ENCODE measurements around the gene COPE.

The COPE gene

DNA sequence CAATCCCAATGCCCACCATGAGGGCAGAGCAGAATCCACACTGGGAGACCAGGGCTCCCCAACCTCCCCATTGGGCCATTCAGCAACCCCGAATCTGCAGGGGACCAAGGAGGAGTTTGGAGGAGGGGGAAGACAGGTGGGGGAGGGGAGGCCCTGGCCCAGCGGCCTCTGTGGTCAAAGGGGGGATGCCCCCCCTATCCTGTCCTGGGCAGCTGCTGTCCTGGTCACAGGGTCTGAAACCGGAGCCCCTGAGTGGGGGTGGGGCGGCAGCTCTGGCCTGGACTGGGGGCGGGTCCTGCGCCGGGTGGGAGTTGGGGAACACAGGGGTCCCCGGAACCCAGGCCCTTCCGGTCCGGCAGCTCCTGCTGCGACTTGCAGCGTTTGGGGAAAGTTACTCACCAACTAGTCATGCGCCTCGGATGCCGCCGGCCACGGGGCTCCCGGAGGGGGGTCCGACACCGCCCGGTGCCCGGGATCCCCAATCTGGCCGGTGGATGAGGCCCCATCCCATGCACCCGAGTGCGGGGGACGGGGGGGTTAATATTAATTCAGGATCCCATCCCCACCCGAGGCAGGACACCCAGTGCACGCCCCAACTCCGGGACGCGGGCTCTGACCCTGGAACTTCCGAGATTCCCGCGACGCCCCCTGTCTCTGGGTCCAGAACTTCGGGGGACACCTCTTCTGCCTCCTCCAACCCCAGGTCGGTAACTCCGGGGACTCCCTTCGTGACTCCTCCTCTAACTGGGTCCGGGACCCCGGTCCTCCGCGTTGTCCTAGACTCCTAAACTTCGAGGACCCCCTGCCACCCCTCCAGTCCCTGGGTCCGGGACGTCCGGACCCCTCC is 21.0 kb upstream of the COPE start:
- Histone ChIP-seq H3K27ac (ENCODE audit: low read depth, low read length, severe bottlenecking) (peak overlapping the region; percentile 69), H3K36me3 (ENCODE audit: control insufficient read depth, insufficient read depth, low read length) (peaks cover 23% of the 10 kb centered on the region), H3K4me3 (ENCODE audit: extremely low read depth, insufficient read depth, low read length, poor library complexity, severe bottlenecking) (peak overlapping the region; percentile 88), H3K4me1 (ENCODE audit: control insufficient read depth, insufficient read depth, low read length, poor library complexity, severe bottlenecking) (peaks cover 4% of the 10 kb centered on the region), H3K9me3 (ENCODE audit: control insufficient read depth, low read length) (no peaks in the 10 kb centered on the region)
- 1% methylated on average over 28 to 42 of the region's 47 CpGs for WGBS, 2 experiments (ENCODE audit: insufficient coverage in 2 of 2)

- Histone ChIP-seq H3K27ac (ENCODE audit: low read depth, low read length, severe bottlenecking) (no peak overlapping the region), H3K4me3 (ENCODE audit: extremely low read depth, insufficient read depth, low read length, poor library complexity, severe bottlenecking) (peak overlapping the region; percentile 88)
Measured at GRCh38 chr19:18939163-18939562, 20.0 kb upstream of the COPE start.

DNA sequence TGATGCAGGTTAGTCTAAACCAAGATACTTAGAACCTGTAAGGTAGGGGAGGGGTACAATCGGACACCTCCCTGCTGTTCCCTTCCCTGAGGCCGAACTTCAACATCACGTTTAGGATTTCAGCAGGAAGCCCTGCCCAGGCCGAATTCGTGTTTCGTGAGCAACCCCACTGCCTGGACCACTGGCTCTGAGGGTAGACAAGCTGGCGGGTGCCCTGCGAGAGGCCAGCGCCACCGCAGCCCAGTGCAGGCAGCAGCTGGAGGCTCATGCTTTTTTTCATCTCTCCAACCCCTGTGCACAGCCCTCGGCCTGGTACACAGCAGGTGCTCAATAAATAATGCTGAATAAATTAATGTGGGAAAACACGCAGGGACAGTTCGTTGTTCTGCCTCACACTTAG is 14.1 kb upstream of the COPE start:
- WGBS, 2 experiments (ENCODE audit: insufficient coverage in 2 of 2), result 77 to 83% methylated on average over 10 of the region's 13 CpGs
- Histone ChIP-seq H3K4me3 (ENCODE audit: extremely low read depth, insufficient read depth, low read length, poor library complexity, severe bottlenecking) (no peak overlapping the region), H3K36me3 (ENCODE audit: control insufficient read depth, insufficient read depth, low read length) (peaks cover 64% of the 10 kb centered on the region)

More at GRCh38 chr19:18939163-18939562, 20.0 kb upstream of the COPE start:
- H3K4me1 ChIP-seq (ENCODE audit: control insufficient read depth, insufficient read depth, low read length, poor library complexity, severe bottlenecking), result peaks cover 4% of the 10 kb centered on the region
- WGBS, 2 experiments (ENCODE audit: insufficient coverage in 2 of 2), result 93% methylated on average over 3 of the region's 3 CpGs; no CpG with 5 or more reads in 1 of the 2 experiments
- peaks cover 32% of the 10 kb centered on the region for H3K36me3 ChIP-seq (ENCODE audit: control insufficient read depth, insufficient read depth, low read length)
- no peaks in the 10 kb centered on the region for H3K9me3 ChIP-seq (ENCODE audit: control insufficient read depth, low read length)

DNA sequence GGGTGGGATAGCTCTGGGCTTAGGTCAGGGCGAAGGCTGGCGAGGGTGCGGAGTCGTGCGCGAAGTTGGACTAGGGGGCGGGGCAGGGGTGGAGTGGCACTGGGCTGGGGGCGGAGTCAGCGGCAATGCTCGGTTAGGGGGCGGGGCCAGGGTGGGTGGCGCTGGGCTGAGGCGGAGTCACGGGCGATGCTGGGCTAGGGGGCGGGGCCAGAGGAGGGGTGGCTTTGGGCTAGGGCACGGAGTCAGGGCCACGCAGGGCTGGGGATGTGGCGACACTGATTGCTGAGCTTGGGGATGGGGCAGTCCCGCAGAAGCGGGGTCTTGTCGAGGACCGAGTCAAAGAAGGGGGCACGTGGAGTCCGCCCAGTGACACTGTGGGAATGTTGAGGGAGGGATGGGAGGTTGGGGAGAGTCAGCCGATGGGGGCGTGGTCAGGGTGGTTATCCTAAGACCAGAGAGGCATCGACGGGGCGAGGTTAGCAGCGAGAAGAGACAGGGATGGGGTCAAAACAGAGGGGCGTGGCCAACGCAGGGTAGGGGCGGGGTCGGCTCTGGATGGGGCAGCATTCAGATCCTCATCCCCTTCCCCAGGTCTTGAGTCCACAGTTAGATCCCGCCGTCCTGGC is 13.1 kb upstream of the COPE start:
- WGBS, 2 experiments (ENCODE audit: insufficient coverage in 2 of 2), result 9 to 14% methylated on average over 19 to 30 of the region's 37 CpGs
- Histone ChIP-seq H3K4me3 (ENCODE audit: extremely low read depth, insufficient read depth, low read length, poor library complexity, severe bottlenecking) (peak overlapping the region; percentile 8), H3K36me3 (ENCODE audit: control insufficient read depth, insufficient read depth, low read length) (peaks cover 64% of the 10 kb centered on the region), H3K9me3 (ENCODE audit: control insufficient read depth, low read length) (no peaks in the 10 kb centered on the region), H3K27ac (ENCODE audit: low read depth, low read length, severe bottlenecking) (no peak overlapping the region), H3K4me1 (ENCODE audit: control insufficient read depth, insufficient read depth, low read length, poor library complexity, severe bottlenecking) (peaks cover 6% of the 10 kb centered on the region)

More for the DNA sequence above, 14.1 kb upstream of the COPE start:
- Histone ChIP-seq H3K4me1 (ENCODE audit: control insufficient read depth, insufficient read depth, low read length, poor library complexity, severe bottlenecking) (peaks cover 6% of the 10 kb centered on the region), H3K9me3 (ENCODE audit: control insufficient read depth, low read length) (no peaks in the 10 kb centered on the region), H3K27ac (ENCODE audit: low read depth, low read length, severe bottlenecking) (no peak overlapping the region)

GRCh38 chr19:18931316-18932162 is 12.4 kb upstream of the COPE start:
- Histone ChIP-seq H3K36me3 (ENCODE audit: control insufficient read depth, insufficient read depth, low read length) (peaks cover 65% of the 10 kb centered on the region), H3K9me3 (ENCODE audit: control insufficient read depth, low read length) (no peaks in the 10 kb centered on the region), H3K27ac (ENCODE audit: low read depth, low read length, severe bottlenecking) (no peak overlapping the region), H3K4me1 (ENCODE audit: control insufficient read depth, insufficient read depth, low read length, poor library complexity, severe bottlenecking) (peaks cover 6% of the 10 kb centered on the region), H3K4me3 (ENCODE audit: extremely low read depth, insufficient read depth, low read length, poor library complexity, severe bottlenecking) (no peak overlapping the region)
- WGBS, 2 experiments (ENCODE audit: insufficient coverage in 2 of 2), result 82 to 87% methylated on average over 24 to 34 of the region's 34 CpGs

DNA sequence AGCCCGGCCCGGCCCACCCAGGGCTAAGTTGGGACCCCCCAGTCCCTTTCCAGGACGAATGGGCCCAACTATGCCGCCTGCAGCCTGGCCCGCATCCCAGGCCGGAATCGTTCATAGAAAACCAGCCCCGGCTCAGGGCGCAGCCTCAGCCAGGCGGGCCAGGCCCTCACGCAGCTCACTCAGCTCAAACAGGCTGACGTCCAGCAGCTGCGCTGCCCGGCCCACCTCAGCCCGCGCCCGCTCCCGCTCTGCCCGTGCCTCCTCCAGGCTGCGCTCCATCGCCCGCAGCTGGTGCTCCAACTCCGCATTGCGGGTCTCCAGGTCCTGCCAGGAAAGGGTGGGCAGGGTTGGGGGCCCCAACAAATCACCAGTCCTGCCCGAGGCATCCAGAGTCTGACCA is 10.1 kb upstream of the COPE start:
- Histone ChIP-seq H3K36me3 (ENCODE audit: control insufficient read depth, insufficient read depth, low read length) (peaks cover 74% of the 10 kb centered on the region), H3K4me1 (ENCODE audit: control insufficient read depth, insufficient read depth, low read length, poor library complexity, severe bottlenecking) (peaks cover 6% of the 10 kb centered on the region), H3K27ac (ENCODE audit: low read depth, low read length, severe bottlenecking) (no peak overlapping the region), H3K4me3 (ENCODE audit: extremely low read depth, insufficient read depth, low read length, poor library complexity, severe bottlenecking) (no peak overlapping the region), H3K9me3 (ENCODE audit: control insufficient read depth, low read length) (no peaks in the 10 kb centered on the region)
- 97 to 98% methylated on average over 15 to 24 of the region's 25 CpGs for WGBS, 2 experiments (ENCODE audit: insufficient coverage in 2 of 2)

- Histone ChIP-seq H3K4me3 (ENCODE audit: extremely low read depth, insufficient read depth, low read length, poor library complexity, severe bottlenecking) (no peak overlapping the region), H3K27ac (ENCODE audit: low read depth, low read length, severe bottlenecking) (no peak overlapping the region), H3K9me3 (ENCODE audit: control insufficient read depth, low read length) (no peaks in the 10 kb centered on the region), H3K36me3 (ENCODE audit: control insufficient read depth, insufficient read depth, low read length) (peaks cover 74% of the 10 kb centered on the region), H3K4me1 (ENCODE audit: control insufficient read depth, insufficient read depth, low read length, poor library complexity, severe bottlenecking) (peaks cover 5% of the 10 kb centered on the region)
- 96 to 97% methylated on average over 25 to 26 of the region's 26 CpGs for WGBS, 2 experiments (ENCODE audit: insufficient coverage in 2 of 2)
Measured at GRCh38 chr19:18928018-18928805, 9.0 kb upstream of the COPE start.

DNA sequence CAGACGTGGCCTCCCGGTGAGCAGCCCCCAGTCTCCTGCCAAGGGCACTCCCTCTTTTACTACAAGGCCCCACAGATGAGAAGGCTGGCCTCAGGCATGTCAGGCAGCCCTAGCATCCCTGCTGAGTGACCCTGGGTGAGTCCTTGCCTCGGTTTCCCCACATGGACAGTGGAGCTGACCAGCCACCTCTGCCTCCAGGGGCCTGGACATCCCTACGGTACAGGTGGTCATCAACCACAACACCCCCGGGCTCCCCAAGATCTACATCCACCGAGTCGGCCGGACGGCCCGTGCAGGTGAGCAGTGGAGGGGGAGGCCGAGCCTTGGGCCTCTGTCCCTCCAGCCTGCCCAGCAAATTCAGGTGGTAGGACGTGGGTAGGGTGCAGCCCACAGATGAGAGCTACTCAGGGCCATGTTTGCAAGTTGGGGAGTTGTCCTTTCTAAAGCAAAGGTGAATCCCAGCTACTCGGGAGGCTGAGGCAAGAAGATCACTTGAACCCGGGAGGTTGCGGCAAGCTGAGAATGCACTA is 5.6 kb upstream of the COPE start:
- H3K27ac ChIP-seq (ENCODE audit: low read depth, low read length, severe bottlenecking), result no peak overlapping the region
- no peaks in the 10 kb centered on the region for H3K9me3 ChIP-seq (ENCODE audit: control insufficient read depth, low read length)
- no peak overlapping the region for H3K4me3 ChIP-seq (ENCODE audit: extremely low read depth, insufficient read depth, low read length, poor library complexity, severe bottlenecking)
- WGBS, 2 experiments (ENCODE audit: insufficient coverage in 2 of 2), result 94 to 96% methylated on average over 13 to 14 of the region's 15 CpGs
- H3K4me1 ChIP-seq (ENCODE audit: control insufficient read depth, insufficient read depth, low read length, poor library complexity, severe bottlenecking), result peaks cover 5% of the 10 kb centered on the region
- H3K36me3 ChIP-seq (ENCODE audit: control insufficient read depth, insufficient read depth, low read length), result peaks cover 78% of the 10 kb centered on the region

GRCh38 chr19:18922228-18922985 is 3.2 kb upstream of the COPE start:
- no peak overlapping the region for H3K27ac ChIP-seq (ENCODE audit: low read depth, low read length, severe bottlenecking)
- no peaks in the 10 kb centered on the region for H3K9me3 ChIP-seq (ENCODE audit: control insufficient read depth, low read length)
- H3K4me1 ChIP-seq (ENCODE audit: control insufficient read depth, insufficient read depth, low read length, poor library complexity, severe bottlenecking), result peaks cover 5% of the 10 kb centered on the region
- no peak overlapping the region for H3K4me3 ChIP-seq (ENCODE audit: extremely low read depth, insufficient read depth, low read length, poor library complexity, severe bottlenecking)
- WGBS, 2 experiments (ENCODE audit: insufficient coverage in 2 of 2), result 92 to 93% methylated on average over 24 to 29 of the region's 29 CpGs
- H3K36me3 ChIP-seq (ENCODE audit: control insufficient read depth, insufficient read depth, low read length), result peaks cover 59% of the 10 kb centered on the region

Data from mesodermal cell (in vitro differentiated cells).